Psoas muscle (tissue), 8 donors: ENCODE results near the gene TMEM50B. TPM values are rescaled to one million over a fixed set of nuclear protein-coding genes. Genes with fewer than 3 reads are reported as not detected.

Experiments
- ATAC-seq, 4 donors: fragments of 200-7000 bp; cut with Tn5 transposase; one replicate each; pipeline ENCODE4 v1.9.1; 2020; ENCODE audit warnings: moderate library complexity in 3 of 4, mild to moderate bottlenecking in 2 of 4
- DNase-seq, 2 donors: peaks; one replicate each; pipeline ENCODE4 v3.0.0-alpha.2; 2020
- H3K27ac ChIP-seq: fragments of 200-600 bp; one replicate; pipeline ENCODE4 v1.8.0; 2022
- H3K27me3 ChIP-seq, 3 donors: fragments of 200-600 bp in 1 of 3; one replicate each; pipeline versions ENCODE4 v1.6.1 to v1.8.0; 2013 to 2022; ENCODE audit warnings: low read length in 2 of 3, mild to moderate bottlenecking in 2 of 3, moderate library complexity in 1 of 3; ENCODE audit not compliant: insufficient read depth in 3 of 3
- H3K36me3 ChIP-seq, 2 donors: fragments of 200-600 bp in 1 of 2; one replicate each; pipeline versions ENCODE4 v1.6.1 to v1.8.0; 2013 to 2022; ENCODE audit warnings: low read depth in 1 of 2, mild to moderate bottlenecking in 1 of 2, moderate library complexity in 1 of 2; ENCODE audit not compliant: insufficient read depth in 1 of 2
- H3K4me1 ChIP-seq: fragments of 200-600 bp; one replicate; pipeline ENCODE4 v1.8.0; 2022
- H3K4me3 ChIP-seq: fragments of 200-600 bp; one replicate; pipeline ENCODE4 v1.8.0; 2022; ENCODE audit warnings: mild to moderate bottlenecking
- H3K9me3 ChIP-seq: fragments of 200-600 bp; one replicate; pipeline ENCODE4 v1.8.0; 2022
- WGBS, 3 donors: extraction: QIAGEN DNeasy Blood & Tissue Kit; methylation state at CpG; one replicate each; pipeline versions ENCODE4 v1.1.6 to v1.1.7; 2013; 5-methylcytosine and 5-hydroxymethylcytosine counted together
- intact Hi-C, 2 donors: fragments of 100-400 bp; cut with DNase I; formaldehyde crosslinking; loops; one replicate each; pipeline versions ENCODE4 v1.11.0 to v1.14.2; 2022
- polyA plus RNA-seq, 3 donors: library from polyadenylated mRNA; stranded (reverse); fragments of 200-250 nt; gene quantifications; one replicate each; pipeline ENCODE4 v1.2.3, GENCODE V29; 2013
- total RNA-seq, 4 donors: library from RNA; stranded (reverse); fragmentation: NEBNext Ultra II Directional in 2 of 4; extraction: Animal tissue kit (Norgen Biotek cat#: 25700) in 2 of 4; gene quantifications; one replicate each; pipeline versions ENCODE4 v1.2.1 to v1.2.4, GENCODE V29; 2021 to 2023
- TF ChIP-seq, protein P1 (sequence below): fragments of 200-600 bp; IDR thresholded peaks from one replicate; pipeline ENCODE4 v1.8.0; 2022; ENCODE audit warnings: antibody characterized with exemption
- donor health status: healthy with polysubstance abuse.
- donor health status: DM: no; HTN: no; CAD: no; lungs with moderate emphysema.
- donor health status: Bipolar disorder and iron deficiency.
- donor health status: healthy.
- donor health status: DM: yes; HTN: yes; CAD: no.
- donor health status: DM: no; HTN: no; CAD: no.
- donor health status: DM: no; HTN: no; CAD: no.
- donor health status: DM: yes; HTN: yes; CAD: no.

Gene TMEM50B
- total and polyA plus RNA-seq, 7 donors, result 16.0 to 42.6 (median 20.9) TPM

DNA sequence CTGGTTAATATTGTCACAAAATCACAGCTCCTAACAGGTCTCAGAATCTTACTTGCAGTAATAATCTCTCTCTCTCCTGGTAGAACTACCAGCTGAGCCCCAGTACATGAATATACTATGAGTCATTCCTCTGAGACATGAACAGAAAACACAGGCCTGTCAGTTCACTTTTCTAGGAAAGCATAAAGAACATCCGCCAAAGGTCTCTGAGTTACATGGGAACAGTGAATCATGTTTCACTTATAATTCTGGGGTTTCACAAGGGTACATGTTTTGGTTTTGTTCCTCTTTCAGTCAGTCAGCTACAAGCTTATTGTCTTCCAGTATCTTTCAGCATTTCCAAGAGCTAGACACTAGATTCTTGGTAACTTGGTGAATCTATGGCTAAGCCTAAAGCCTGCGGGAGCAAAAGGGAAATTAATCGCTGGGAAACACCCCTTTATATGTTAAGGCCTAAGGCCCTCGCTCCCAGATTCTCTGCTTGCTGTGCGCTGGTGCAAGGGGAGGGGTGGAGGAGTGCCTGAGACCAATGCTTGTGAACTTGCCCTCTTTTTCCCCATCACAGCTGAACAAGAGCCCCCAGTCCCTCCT is 44.9 kb downstream of the TMEM50B start:
- 63 to 76% (median 65%) methylated on average over 5 of the region's 5 CpGs for WGBS, 3 donors
- Histone ChIP-seq H3K4me1 (peaks cover 12% of the 10 kb centered on the region), H3K4me3 (no peak overlapping the region), H3K27ac (peak overlapping the region; percentile 79), H3K27me3 (no peaks in the 10 kb centered on the region), H3K9me3 (no peaks in the 10 kb centered on the region), H3K36me3 (peaks cover 5 to 92% of the 10 kb centered on the region in 2 donors)
- intact Hi-C loops, result no loop called here
- TF ChIP-seq, protein P1, sequence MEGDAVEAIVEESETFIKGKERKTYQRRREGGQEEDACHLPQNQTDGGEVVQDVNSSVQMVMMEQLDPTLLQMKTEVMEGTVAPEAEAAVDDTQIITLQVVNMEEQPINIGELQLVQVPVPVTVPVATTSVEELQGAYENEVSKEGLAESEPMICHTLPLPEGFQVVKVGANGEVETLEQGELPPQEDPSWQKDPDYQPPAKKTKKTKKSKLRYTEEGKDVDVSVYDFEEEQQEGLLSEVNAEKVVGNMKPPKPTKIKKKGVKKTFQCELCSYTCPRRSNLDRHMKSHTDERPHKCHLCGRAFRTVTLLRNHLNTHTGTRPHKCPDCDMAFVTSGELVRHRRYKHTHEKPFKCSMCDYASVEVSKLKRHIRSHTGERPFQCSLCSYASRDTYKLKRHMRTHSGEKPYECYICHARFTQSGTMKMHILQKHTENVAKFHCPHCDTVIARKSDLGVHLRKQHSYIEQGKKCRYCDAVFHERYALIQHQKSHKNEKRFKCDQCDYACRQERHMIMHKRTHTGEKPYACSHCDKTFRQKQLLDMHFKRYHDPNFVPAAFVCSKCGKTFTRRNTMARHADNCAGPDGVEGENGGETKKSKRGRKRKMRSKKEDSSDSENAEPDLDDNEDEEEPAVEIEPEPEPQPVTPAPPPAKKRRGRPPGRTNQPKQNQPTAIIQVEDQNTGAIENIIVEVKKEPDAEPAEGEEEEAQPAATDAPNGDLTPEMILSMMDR, result no peak
- ATAC-seq (peak; percentile 89 to 97 (median 96)), DNase-seq (no peak)

DNA sequence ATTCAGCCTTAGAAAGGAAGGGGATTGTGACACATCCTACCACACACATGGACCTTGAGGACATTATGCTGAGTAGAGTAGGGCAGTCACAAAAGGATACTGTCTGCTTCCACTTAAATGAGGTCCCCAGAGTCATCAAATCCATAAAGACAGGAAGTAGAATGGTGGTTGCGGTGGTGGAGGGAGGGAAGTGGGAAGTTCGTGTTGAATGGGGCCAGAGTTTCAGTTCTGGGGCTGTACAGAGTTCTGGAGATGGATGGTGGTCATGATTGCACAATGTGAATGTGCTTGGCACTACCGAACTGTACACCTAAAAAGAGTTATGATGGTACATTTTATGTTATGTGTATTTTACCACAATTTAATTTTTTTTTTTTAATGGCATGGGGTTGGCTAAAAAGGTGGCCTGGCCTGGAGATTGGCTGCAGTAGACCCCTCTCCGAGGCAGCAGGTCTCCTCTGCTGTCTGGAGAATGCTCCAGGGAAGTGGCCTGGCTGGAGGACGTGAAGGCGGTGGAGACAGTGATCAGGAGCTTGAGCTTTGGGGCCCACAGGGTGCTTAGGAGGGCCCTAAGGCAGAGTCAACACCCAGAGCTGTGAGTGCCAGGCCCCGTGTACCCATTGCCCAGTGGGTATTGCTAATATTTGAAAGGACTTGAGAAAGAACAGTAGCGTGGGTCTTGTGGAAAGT is 46.2 kb downstream of the TMEM50B start:
- peaks cover 12% of the 10 kb centered on the region for H3K4me1 ChIP-seq
- H3K27ac ChIP-seq, result peak overlapping the region; percentile 79
- ATAC-seq (no peak), DNase-seq (no peak)
- intact Hi-C loops, result no loop called here
- WGBS, 3 donors, result 83 to 86% (median 85%) methylated on average over 8 of the region's 8 CpGs
- H3K27me3 ChIP-seq, result no peaks in the 10 kb centered on the region
- peaks cover 5 to 97% of the 10 kb centered on the region in 2 donors for H3K36me3 ChIP-seq
- H3K4me3 ChIP-seq, result no peak overlapping the region
- no peaks in the 10 kb centered on the region for H3K9me3 ChIP-seq
- TF ChIP-seq, protein P1, result no peak

DNA sequence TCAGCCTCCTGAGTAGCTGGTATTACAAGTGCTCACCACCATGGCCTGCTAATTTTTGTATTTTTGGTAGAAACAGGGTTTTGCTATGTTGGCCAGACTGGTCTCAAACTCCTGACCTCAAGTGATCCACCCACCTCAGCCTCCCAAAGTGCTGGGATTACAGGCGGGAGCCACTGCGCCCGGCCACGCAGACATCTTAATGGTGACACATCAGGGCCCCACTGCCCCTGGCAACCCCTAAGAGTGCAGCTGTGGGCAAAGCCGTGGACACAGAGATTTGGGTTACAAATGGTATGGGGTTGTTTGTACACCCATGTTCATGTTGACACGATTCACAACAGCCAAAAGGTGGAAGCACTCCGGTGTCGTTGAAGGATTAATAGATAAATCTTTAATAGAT is 46.8 kb downstream of the TMEM50B start:
- intact Hi-C loops, result no loop called here
- TF ChIP-seq, protein P1, result no peak
- DNase-seq (no peak), ATAC-seq (no peak)
- 92 to 93% (median 93%) methylated on average over 8 of the region's 8 CpGs for WGBS, 3 donors
- Histone ChIP-seq H3K9me3 (no peaks in the 10 kb centered on the region), H3K4me1 (peaks cover 12% of the 10 kb centered on the region), H3K36me3 (peaks cover 5 to 97% of the 10 kb centered on the region in 2 donors), H3K4me3 (no peak overlapping the region), H3K27ac (no peak overlapping the region), H3K27me3 (no peaks in the 10 kb centered on the region)

DNA sequence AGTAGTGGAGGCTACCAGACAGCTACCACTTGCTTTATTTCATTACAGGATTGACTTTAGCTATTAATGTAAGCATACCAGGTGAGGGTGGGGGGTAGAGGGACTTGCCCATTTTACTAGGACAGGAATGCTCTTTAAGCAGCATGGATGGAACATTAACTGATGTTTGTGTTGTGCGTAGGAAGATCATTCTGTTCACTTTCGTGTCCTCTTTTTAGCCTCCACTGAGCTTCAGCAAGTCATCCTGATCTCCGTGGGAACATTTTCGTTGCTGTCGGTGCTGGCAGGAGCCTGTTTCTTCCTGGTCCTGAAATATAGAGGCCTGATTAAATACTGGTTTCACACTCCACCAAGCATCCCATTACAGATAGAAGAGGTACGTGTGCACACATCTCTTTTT is 47.3 kb downstream of the TMEM50B start:
- DNase-seq, result no peak
- no peak for ATAC-seq
- peaks cover 5 to 97% of the 10 kb centered on the region in 2 donors for H3K36me3 ChIP-seq
- H3K4me3 ChIP-seq, result no peak overlapping the region
- peaks cover 12% of the 10 kb centered on the region for H3K4me1 ChIP-seq
- no peak overlapping the region for H3K27ac ChIP-seq
- TF ChIP-seq, protein P1, result no peak
- no peaks in the 10 kb centered on the region for H3K27me3 ChIP-seq
- no peaks in the 10 kb centered on the region for H3K9me3 ChIP-seq
- intact Hi-C loops, result no loop called here
- WGBS, 3 donors, result 90 to 95% (median 91%) methylated on average over 6 of the region's 6 CpGs
